OCI-LY7 (cell line): ENCODE results near the gene GLIPR2. TPM values are rescaled to one million over a fixed set of nuclear protein-coding genes. Genes with fewer than 3 reads are reported as not detected.
"Not testable (repeated sequence)": the region's sequence is repeated elsewhere in the genome, so short reads cannot be mapped to it uniquely, and the experiment has no call there.

Experiments used
- BruUV-seq: library from RNA; stranded (reverse); fragments of 400-500 nt; replicated peaks from 2 replicates; lab custom pipeline; 2021; lab: Mats Ljungman, UMichigan
- CTCF ChIA-PET: fragments of 300-600 bp; sonication (Branson Sonifier 250); formaldehyde crosslinking; loops from one replicate; lab custom pipeline; 2022; ENCODE audit warnings: antibody characterized with exemption; ENCODE audit not compliant: unreplicated experiment; lab: Charles Lee
- POLR2A ChIA-PET: fragments of 300-600 bp; sonication (Branson Sonifier 250); formaldehyde crosslinking; loops from one replicate; lab custom pipeline; 2022; ENCODE audit warnings: antibody characterized with exemption; lab: Charles Lee
- DNase-seq: peaks from one replicate; pipeline ENCODE4 v3.0.0-alpha.2; 2015; ENCODE audit warnings: low spot score
- H2AFZ ChIP-seq: fragments of 200-600 bp; sonication (generic), shearing (Covaris generic); 2 replicates; pipeline ENCODE4 v1.6.1; 2014; ENCODE audit warnings: mild to moderate bottlenecking, antibody characterized with exemption, low read length, moderate library complexity
- H3K27ac ChIP-seq: fragments of 200-600 bp; sonication (generic); 2 replicates; pipeline ENCODE4 v1.5.1; 2014; ENCODE audit warnings: mixed run types, low read depth, mild to moderate bottlenecking, moderate library complexity, low read length, inconsistent platforms; ENCODE audit not compliant: poor library complexity, severe bottlenecking
- H3K36me3 ChIP-seq: fragments of 200-600 bp; sonication (generic); 2 replicates; pipeline ENCODE4 v1.6.1; 2014; ENCODE audit warnings: mild to moderate bottlenecking, antibody characterized with exemption, low read length, moderate library complexity, mixed read lengths; ENCODE audit not compliant: insufficient read depth
- H3K4me1 ChIP-seq: fragments of 200-600 bp; sonication (generic); 2 replicates; pipeline ENCODE4 v1.5.1; 2014; ENCODE audit warnings: mild to moderate bottlenecking, low read length; ENCODE audit not compliant: insufficient read depth, poor library complexity, severe bottlenecking
- H3K4me2 ChIP-seq: fragments of 200-600 bp; sonication (generic); 2 replicates; pipeline ENCODE4 v1.6.1; 2014; ENCODE audit warnings: mild to moderate bottlenecking, low read length
- H3K4me3 ChIP-seq: fragments of 200-600 bp; sonication (generic); 2 replicates; pipeline ENCODE4 v1.5.1; 2014; ENCODE audit warnings: mild to moderate bottlenecking, low read depth, low read length; ENCODE audit not compliant: poor library complexity, severe bottlenecking
- H3K79me2 ChIP-seq: fragments of 200-600 bp; sonication (generic); 2 replicates; pipeline ENCODE4 v1.6.1; 2016; ENCODE audit warnings: low read depth, mild to moderate bottlenecking, low read length, moderate library complexity, mixed read lengths; ENCODE audit not compliant: insufficient read depth
- H3K9me2 ChIP-seq: fragments of 200-600 bp; sonication (generic); 2 replicates; pipeline ENCODE4 v1.6.1; 2016; ENCODE audit warnings: mild to moderate bottlenecking, low read length, mixed read lengths; ENCODE audit not compliant: insufficient read depth
- H3K9me3 ChIP-seq: fragments of 200-600 bp; sonication (generic); 2 replicates; pipeline ENCODE4 v1.6.1; 2014; ENCODE audit warnings: mild to moderate bottlenecking, mixed run types, low read length, mixed read lengths
- H4K20me1 ChIP-seq: fragments of 200-600 bp; sonication (generic); 2 replicates; pipeline ENCODE4 v1.6.1; 2014; ENCODE audit warnings: mild to moderate bottlenecking, antibody characterized with exemption, low read length, moderate library complexity, mixed read lengths; ENCODE audit not compliant: insufficient read depth
- CTCF ChIP-seq: fragments of 200-600 bp; sonication (generic); conservative IDR thresholded peaks from 2 replicates; pipeline ENCODE4 v1.5.1; 2014; ENCODE audit warnings: mild to moderate bottlenecking, antibody characterized with exemption, low read length, moderate library complexity, mixed read lengths
- EZH2phosphoT487 ChIP-seq: fragments of 200-600 bp; sonication (generic); IDR thresholded peaks from 2 replicates; pipeline ENCODE4 v1.6.1; 2018; ENCODE audit warnings: low read depth, borderline replicate concordance, mild to moderate bottlenecking, mixed run types, antibody characterized with exemption, low read length, moderate library complexity, mixed read lengths
- intact Hi-C: fragments of 100-400 bp; cut with micrococcal nuclease; formaldehyde crosslinking; loops from one replicate; pipeline ENCODE4 v1.10.0; 2022; ENCODE audit not compliant: unreplicated experiment
- total RNA-seq, 2 experiments: library from RNA; depleted of rRNA in 1 of 2; stranded (reverse); fragments of >200 nt in 1 of 2; shearing (Covaris generic) in 1 of 2; gene quantifications; 2 replicates each; pipeline ENCODE4 v1.2.3, GENCODE V29; 2014 to 2022

Gene GLIPR2
- total RNA-seq, 2 experiments from 2014 or later = not detected

- TF ChIP-seq EZH2phosphoT487 (no peak), CTCF (no peak)
- DNase-seq = no peak
- BruUV-seq = no TSS peak
- Histone ChIP-seq H3K36me3 (no peaks in the 10 kb centered on the region), H3K9me2 (no peaks in the 10 kb centered on the region), H2AFZ (no peak overlapping the region), H4K20me1 (no peaks in the 10 kb centered on the region), H3K79me2 (no peaks in the 10 kb centered on the region), H3K4me2 (no peak overlapping the region), H3K9me3 (no peaks in the 10 kb centered on the region), H3K27ac (no peak overlapping the region), H3K4me3 (no peak overlapping the region), H3K4me1 (no peaks in the 10 kb centered on the region)
- intact Hi-C loops = no loop called here
- ChIA-PET CTCF (no interaction called here), POLR2A (no interaction called here)
Observed at GRCh38 chr9:36173861-36174260, 37.3 kb downstream of the GLIPR2 start.

GRCh38 chr9:36174271-36174670 is 37.7 kb downstream of the GLIPR2 start:
- Histone ChIP-seq H3K27ac (no peak overlapping the region), H3K9me3 (no peaks in the 10 kb centered on the region), H3K36me3 (no peaks in the 10 kb centered on the region), H4K20me1 (no peaks in the 10 kb centered on the region), H3K4me1 (no peaks in the 10 kb centered on the region), H3K4me2 (no peak overlapping the region), H3K9me2 (no peaks in the 10 kb centered on the region), H2AFZ (no peak overlapping the region), H3K79me2 (no peaks in the 10 kb centered on the region), H3K4me3 (no peak overlapping the region)
- intact Hi-C loops = no loop called here
- DNase-seq = no peak
- no TSS peak for BruUV-seq
- POLR2A ChIA-PET = no interaction called here
- CTCF ChIA-PET = no interaction called here
- TF ChIP-seq CTCF = no peak
- no peak for TF ChIP-seq EZH2phosphoT487

- H3K9me3 ChIP-seq = no peaks in the 10 kb centered on the region
- no TSS peak for BruUV-seq
Observed at GRCh38 chr9:36174731-36175130, 38.2 kb downstream of the GLIPR2 start.

GRCh38 chr9:36175209-36175608 is 38.7 kb downstream of the GLIPR2 start:
- POLR2A ChIA-PET = interaction anchor here (0.6 to 1.0 kb wide), 4 partner anchors 14 to 71 kb away, joined by 4 read pairs; partner anchors contain the start of gene CLTA

More at GRCh38 chr9:36174731-36175130, 38.2 kb downstream of the GLIPR2 start:
- H3K4me2 ChIP-seq = no peak overlapping the region
- H3K79me2 ChIP-seq = no peaks in the 10 kb centered on the region
- H3K4me1 ChIP-seq = no peaks in the 10 kb centered on the region
- H3K4me3 ChIP-seq = no peak overlapping the region
- H3K27ac ChIP-seq = no peak overlapping the region
- ChIA-PET POLR2A (interaction anchor here (0.7 kb wide), 1 partner anchor 70 kb away, joined by 4 read pairs; no protein-coding TSS in a partner anchor), CTCF (no interaction called here)
- intact Hi-C loops = no loop called here
- H2AFZ ChIP-seq = no peak overlapping the region
- no peaks in the 10 kb centered on the region for H3K36me3 ChIP-seq
- H4K20me1 ChIP-seq = no peaks in the 10 kb centered on the region
- H3K9me2 ChIP-seq = no peaks in the 10 kb centered on the region
- no peak for DNase-seq
- TF ChIP-seq CTCF = no peak
- no peak for TF ChIP-seq EZH2phosphoT487

More at GRCh38 chr9:36175209-36175608, 38.7 kb downstream of the GLIPR2 start:
- CTCF ChIA-PET, H3K9me2 ChIP-seq, H2AFZ ChIP-seq, DNase-seq, H3K4me2 ChIP-seq, H3K36me3 ChIP-seq, H4K20me1 ChIP-seq, H3K27ac ChIP-seq, H3K4me3 ChIP-seq, intact Hi-C loops, H3K79me2 ChIP-seq, BruUV-seq, H3K4me1 ChIP-seq, H3K9me3 ChIP-seq: not testable (repeated sequence)
